Suprapubic skin (tissue), 3 donors: ENCODE measurements around the gene NR3C2.

ENCODE experiments used
- EP300 ChIP-seq: sonication (generic); formaldehyde crosslinking; IDR thresholded peaks from one replicate; pipeline ENCODE4 v1.6.1; 2017; ENCODE audit warnings: antibody characterized with exemption
- TF ChIP-seq, protein P1 (sequence below), 2 donors: fragments of 200-600 bp in 1 of 2; fragments of 450-650 bp in 1 of 2; sonication (generic) in 1 of 2; IDR thresholded peaks; one replicate each; pipeline ENCODE4 v1.5.1; 2016 to 2019; ENCODE audit warnings: antibody characterized with exemption in 2 of 2, mild to moderate bottlenecking in 1 of 2, moderate library complexity in 1 of 2

DNA sequence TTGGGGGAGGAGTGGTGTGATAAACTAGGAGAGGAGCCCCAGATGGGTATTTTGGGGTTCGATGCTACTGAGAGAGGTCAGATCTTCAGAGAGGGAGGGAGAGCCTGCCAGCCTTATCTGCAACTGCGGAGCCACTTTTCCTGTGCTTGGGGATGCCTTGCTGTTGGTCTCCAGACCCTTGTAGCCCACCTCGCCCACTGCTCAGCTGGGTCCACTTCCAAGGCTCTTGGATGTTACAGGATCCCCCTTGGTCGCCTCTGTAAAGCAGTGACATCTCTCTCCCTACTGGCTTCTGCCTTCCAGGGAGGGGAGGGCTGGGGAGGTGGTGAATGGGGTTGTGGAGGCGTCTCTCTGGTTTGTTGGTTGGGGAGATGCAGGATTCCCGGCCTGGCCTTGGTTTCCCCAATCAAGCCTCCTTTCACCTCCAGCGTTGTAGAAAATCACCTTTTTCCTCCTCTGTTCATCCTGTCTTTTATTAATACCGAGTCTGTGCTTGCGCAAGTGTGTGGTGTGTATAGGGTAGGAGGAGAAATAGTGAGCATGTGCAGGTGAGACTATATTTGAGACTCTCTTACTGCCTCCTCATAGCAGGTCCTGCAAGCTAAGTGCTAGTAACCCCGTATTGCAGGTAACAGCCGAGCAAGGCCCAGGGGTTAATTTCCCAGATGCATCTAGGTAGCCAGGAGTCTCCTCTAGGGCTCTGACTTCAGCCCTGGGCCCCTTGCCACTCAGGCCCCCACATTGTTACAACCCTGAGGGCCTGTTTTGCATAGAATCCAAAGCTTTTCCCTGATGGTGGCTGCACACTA, 372.9 kb downstream of the NR3C2 start:
- TF ChIP-seq, protein P1, sequence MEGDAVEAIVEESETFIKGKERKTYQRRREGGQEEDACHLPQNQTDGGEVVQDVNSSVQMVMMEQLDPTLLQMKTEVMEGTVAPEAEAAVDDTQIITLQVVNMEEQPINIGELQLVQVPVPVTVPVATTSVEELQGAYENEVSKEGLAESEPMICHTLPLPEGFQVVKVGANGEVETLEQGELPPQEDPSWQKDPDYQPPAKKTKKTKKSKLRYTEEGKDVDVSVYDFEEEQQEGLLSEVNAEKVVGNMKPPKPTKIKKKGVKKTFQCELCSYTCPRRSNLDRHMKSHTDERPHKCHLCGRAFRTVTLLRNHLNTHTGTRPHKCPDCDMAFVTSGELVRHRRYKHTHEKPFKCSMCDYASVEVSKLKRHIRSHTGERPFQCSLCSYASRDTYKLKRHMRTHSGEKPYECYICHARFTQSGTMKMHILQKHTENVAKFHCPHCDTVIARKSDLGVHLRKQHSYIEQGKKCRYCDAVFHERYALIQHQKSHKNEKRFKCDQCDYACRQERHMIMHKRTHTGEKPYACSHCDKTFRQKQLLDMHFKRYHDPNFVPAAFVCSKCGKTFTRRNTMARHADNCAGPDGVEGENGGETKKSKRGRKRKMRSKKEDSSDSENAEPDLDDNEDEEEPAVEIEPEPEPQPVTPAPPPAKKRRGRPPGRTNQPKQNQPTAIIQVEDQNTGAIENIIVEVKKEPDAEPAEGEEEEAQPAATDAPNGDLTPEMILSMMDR (IDR thresholded peaks at IDR 0.05), result no peak
- TF ChIP-seq EP300, result no peak
